UCSD-AML1 (cell line): ENCODE data around the gene CA12.

Experiments
- DNase-seq: peaks from one replicate; lab custom pipeline; 2025; ENCODE audit not compliant: unreplicated experiment; lab: John Stamatoyannopoulos, UW

CA12 gene

GRCh38 chr15:63312286-63312685, 69.4 kb downstream of the CA12 start:
- no peak for DNase-seq

- no peak for DNase-seq
Observed at GRCh38 chr15:63310646-63311045, 71.0 kb downstream of the CA12 start.

- no peak for DNase-seq
Observed at GRCh38 chr15:63308947-63309346, 72.7 kb downstream of the CA12 start.

GRCh38 chr15:63308491-63308890, 73.2 kb downstream of the CA12 start:
- no peak for DNase-seq

- no peak for DNase-seq
Observed at GRCh38 chr15:63306492-63307073, 75.1 kb downstream of the CA12 start.

GRCh38 chr15:63305260-63305659, 76.4 kb downstream of the CA12 start:
- DNase-seq, result no peak

GRCh38 chr15:63301088-63301487, 80.6 kb downstream of the CA12 start:
- no peak for DNase-seq

- DNase-seq, result no peak
Observed at GRCh38 chr15:63299943-63300575, 81.6 kb downstream of the CA12 start.

- DNase-seq, result no peak
Observed at GRCh38 chr15:63296195-63296594, 85.5 kb downstream of the CA12 start.

- no peak for DNase-seq
Observed at GRCh38 chr15:63295341-63295740, 86.3 kb downstream of the CA12 start.

- DNase-seq, result no peak
Observed at GRCh38 chr15:63294359-63294758, 87.3 kb downstream of the CA12 start.

GRCh38 chr15:63292771-63293170, 88.9 kb downstream of the CA12 start:
- no peak for DNase-seq

GRCh38 chr15:63292241-63292640, 89.4 kb downstream of the CA12 start:
- DNase-seq, result no peak

GRCh38 chr15:63291507-63291906, 90.1 kb downstream of the CA12 start:
- no peak for DNase-seq

- DNase-seq, result no peak
Observed at GRCh38 chr15:63288778-63289378, 92.8 kb downstream of the CA12 start.

GRCh38 chr15:63288342-63288741, 93.3 kb downstream of the CA12 start:
- DNase-seq, result no peak

GRCh38 chr15:63287109-63287508, 94.5 kb downstream of the CA12 start:
- DNase-seq, result no peak

- no peak for DNase-seq
Observed at GRCh38 chr15:63284335-63284734, 97.3 kb downstream of the CA12 start.

GRCh38 chr15:63283126-63283525, 98.5 kb downstream of the CA12 start:
- no peak for DNase-seq

- DNase-seq, result no peak
Observed at GRCh38 chr15:63277893-63278456, 103.7 kb downstream of the CA12 start.

GRCh38 chr15:63277038-63277892, 104.4 kb downstream of the CA12 start, which contains the start of gene APH1B:
Gene APH1B (plus strand): TSS chr15:63277605. CDS start chr15:63277624, 19 bp downstream.
- peak; percentile 88 for DNase-seq
